CD14-positive monocyte (primary cell): ENCODE results near the gene ANO9. TPM values are rescaled to one million over a fixed set of nuclear protein-coding genes. Genes with fewer than 3 reads are reported as not detected.
A peak's percentile ranks its signal among the peaks of the same experiment; 100 is the strongest.

ENCODE experiments used
- DNase-seq, 3 donors: peaks; one replicate each; pipeline ENCODE4 v3.0.0-alpha.2; 2011 to 2022
- H2AFZ ChIP-seq: 2 replicates; pipeline ENCODE4 v1.6.0; 2012; ENCODE audit warnings: mild to moderate bottlenecking, low read depth, low read length, inconsistent platforms; ENCODE audit not compliant: insufficient read depth, poor library complexity, severe bottlenecking
- H3K27ac ChIP-seq, 2 donors: 1 replicate in 1 of 2; 2 replicates in 1 of 2; pipeline ENCODE4 v1.5.1; 2012 to 2013; ENCODE audit warnings: low read length in 2 of 2, control low read depth in 1 of 2, inconsistent platforms in 1 of 2, low read depth in 1 of 2, mild to moderate bottlenecking in 1 of 2
- H3K27me3 ChIP-seq, 2 donors: one replicate each; pipeline versions ENCODE4 v1.6.0 to v1.6.1; 2011 to 2013; ENCODE audit warnings: low read length in 2 of 2; ENCODE audit not compliant: control insufficient read depth in 2 of 2, insufficient read depth in 2 of 2
- H3K36me3 ChIP-seq, 2 donors: replicated peaks in 1 of 2; 1 replicate in 1 of 2; 2 replicates in 1 of 2; pipeline versions ENCODE4 v1.5.1 to v1.6.1; 2012 to 2013; ENCODE audit warnings: low read length in 2 of 2, control low read depth in 1 of 2, inconsistent platforms in 1 of 2, mild to moderate bottlenecking in 1 of 2; ENCODE audit not compliant: insufficient read depth in 2 of 2, control insufficient read depth in 1 of 2
- H3K4me1 ChIP-seq, 2 donors: 1 replicate in 1 of 2; 2 replicates in 1 of 2; pipeline versions ENCODE4 v1.5.1 to v1.6.1; 2012 to 2013; ENCODE audit warnings: low read length in 2 of 2, control low read depth in 1 of 2, inconsistent platforms in 1 of 2, mild to moderate bottlenecking in 1 of 2, moderate library complexity in 1 of 2; ENCODE audit not compliant: insufficient read depth in 2 of 2, control insufficient read depth in 1 of 2
- H3K4me2 ChIP-seq: replicated peaks from 2 replicates; pipeline ENCODE3; 2012; ENCODE audit warnings: low read length, moderate library complexity, mild to moderate bottlenecking; ENCODE audit not compliant: poor library complexity, severe bottlenecking; ENCODE audit errors: extremely low read depth
- H3K4me3 ChIP-seq, 3 experiments: fragments of 200-600 bp in 1 of 3; sonication (generic) in 1 of 3; replicated peaks in 1 of 3; 1 replicate in 2 of 3; 2 replicates in 1 of 3; pipeline ENCODE4 v1.5.1; 2011 to 2013; ENCODE audit warnings: low read length in 3 of 3, mild to moderate bottlenecking in 3 of 3, control low read depth in 2 of 3, low read depth in 2 of 3, inconsistent platforms in 1 of 3, moderate library complexity in 1 of 3
- H3K79me2 ChIP-seq: 2 replicates; pipeline ENCODE4 v1.6.0; 2012; ENCODE audit warnings: mild to moderate bottlenecking, control low read depth, inconsistent platforms, low read length, moderate library complexity; ENCODE audit not compliant: insufficient read depth
- H3K9ac ChIP-seq: 2 replicates; pipeline ENCODE4 v1.6.0; 2017; ENCODE audit warnings: low read length, mild to moderate bottlenecking; ENCODE audit not compliant: insufficient read depth, poor library complexity, severe bottlenecking
- H3K9me3 ChIP-seq, 2 donors: replicated peaks in 1 of 2; 1 replicate in 1 of 2; 2 replicates in 1 of 2; pipeline versions ENCODE4 v1.5.1 to v1.6.1; 2012 to 2013; ENCODE audit warnings: low read length in 2 of 2, control low read depth in 1 of 2; ENCODE audit not compliant: control insufficient read depth in 1 of 2, insufficient read depth in 1 of 2
- H4K20me1 ChIP-seq: 2 replicates; pipeline ENCODE4 v1.6.0; 2012; ENCODE audit warnings: mild to moderate bottlenecking, low read length, control low read depth, moderate library complexity; ENCODE audit not compliant: insufficient read depth
- H3K27ac Mint-ChIP-seq, 7 donors: one replicate each; pipeline ENCODE4 v1.8.0; 2020; ENCODE audit warnings: mild to moderate bottlenecking in 7 of 7, mixed read lengths in 7 of 7, moderate library complexity in 6 of 7, inconsistent platforms in 2 of 7
- H3K27me3 Mint-ChIP-seq, 3 donors: one replicate each; pipeline ENCODE4 v1.8.0; 2021 to 2022; ENCODE audit warnings: low read depth in 3 of 3, mild to moderate bottlenecking in 3 of 3, mixed read lengths in 3 of 3, moderate library complexity in 3 of 3, inconsistent platforms in 1 of 3
- H3K36me3 Mint-ChIP-seq, 2 donors: one replicate each; pipeline ENCODE4 v1.8.0; 2020; ENCODE audit warnings: mixed read lengths in 2 of 2, inconsistent platforms in 1 of 2, mild to moderate bottlenecking in 1 of 2
- H3K4me1 Mint-ChIP-seq: one replicate; pipeline ENCODE4 v1.8.0; 2020; ENCODE audit warnings: mild to moderate bottlenecking, mixed read lengths
- H3K4me3 Mint-ChIP-seq, 2 donors: one replicate each; pipeline ENCODE4 v1.8.0; 2020; ENCODE audit warnings: mild to moderate bottlenecking in 2 of 2, mixed read lengths in 2 of 2, moderate library complexity in 1 of 2
- H3K9me3 Mint-ChIP-seq, 7 donors: one replicate each; pipeline ENCODE4 v1.8.0; 2020 to 2022; ENCODE audit warnings: mixed read lengths in 7 of 7, mild to moderate bottlenecking in 6 of 7, moderate library complexity in 6 of 7, inconsistent platforms in 2 of 7
- CTCF ChIP-seq: fragments of 200-600 bp; IDR thresholded peaks from one replicate; pipeline ENCODE4 v1.8.0; 2022; ENCODE audit warnings: antibody characterized with exemption, mild to moderate bottlenecking
- WGBS: methylation state at CpG from one replicate; pipeline ENCODE4 v1.1.5; 2013; ENCODE audit warnings: missing lambda C conversion rate; ENCODE audit not compliant: insufficient coverage; 5-methylcytosine and 5-hydroxymethylcytosine counted together
- intact Hi-C, 2 donors: fragments of 100-400 bp; cut with micrococcal nuclease; formaldehyde crosslinking; loops; one replicate each; pipeline versions ENCODE4 v1.15.0 to v1.15.1; 2023
- polyA plus RNA-seq, 3 donors: library from polyadenylated mRNA; depleted of rRNA in 1 of 3; unstranded in 2 of 3; stranded (reverse) in 1 of 3; fragments of 300-500 nt in 2 of 3; fragments of >200 nt in 1 of 3; fragmentation: Illumina TruSeq in 2 of 3; gene quantifications; 1 replicate in 2 of 3; 2 replicates in 1 of 3; pipeline ENCODE4 v1.2.3, GENCODE V29; 2012 to 2021

ANO9 gene
- polyA plus RNA-seq, 3 donors, result 0.18 to 0.24 TPM; not detected in 1

- intact Hi-C loops, result no loop called here
- WGBS, result 78% methylated on average over 2 of the region's 9 CpGs
- Histone ChIP-seq H3K4me1 (peaks cover 10 to 14% of the 10 kb centered on the region in 2 donors), H2AFZ (no peak overlapping the region), H3K4me3 (no peak overlapping the region), H3K9ac (no peak overlapping the region), H3K9me3 (no peaks in the 10 kb centered on the region), H3K36me3 (peaks cover 5 to 11% of the 10 kb centered on the region in 2 donors), H3K4me2 (no peak overlapping the region), H4K20me1 (no peaks in the 10 kb centered on the region), H3K27me3 (no peaks in the 10 kb centered on the region), H3K27ac (peak overlapping the region in 1 of 2 donors; percentile 27), H3K79me2 (no peaks in the 10 kb centered on the region)
- Mint-ChIP-seq H3K4me3 (no peak overlapping the region), H3K4me1 (peaks cover 15% of the 10 kb centered on the region), H3K27ac (peak overlapping the region in 4 of 7 donors; percentile 44 to 77 (median 61)), H3K9me3 (peaks cover 0 to 4% (median 0%) of the 10 kb centered on the region in 7 donors), H3K27me3 (no peaks in the 10 kb centered on the region), H3K36me3 (peaks cover 13 to 23% of the 10 kb centered on the region in 2 donors)
- DNase-seq, result peak; percentile 32 to 44 (median 41)
- TF ChIP-seq CTCF, result no peak
Observed at GRCh38 chr11:465896-466530, 24.2 kb upstream of the ANO9 start.

GRCh38 chr11:464316-464715 lies 22.5 kb upstream of the ANO9 start:
- Histone ChIP-seq H3K27ac (no peak overlapping the region), H3K79me2 (no peaks in the 10 kb centered on the region), H3K4me2 (no peak overlapping the region), H3K27me3 (no peaks in the 10 kb centered on the region), H3K36me3 (peaks cover 14 to 22% of the 10 kb centered on the region in 2 donors), H3K9me3 (no peaks in the 10 kb centered on the region), H4K20me1 (no peaks in the 10 kb centered on the region), H2AFZ (no peak overlapping the region), H3K4me1 (peaks cover 10 to 14% of the 10 kb centered on the region in 2 donors), H3K9ac (no peak overlapping the region), H3K4me3 (no peak overlapping the region)
- Mint-ChIP-seq H3K9me3 (peaks cover 0 to 4% (median 0%) of the 10 kb centered on the region in 7 donors), H3K27me3 (no peaks in the 10 kb centered on the region), H3K36me3 (peaks cover 22 to 32% of the 10 kb centered on the region in 2 donors), H3K27ac (no peak overlapping the region), H3K4me3 (no peak overlapping the region), H3K4me1 (peaks cover 12% of the 10 kb centered on the region)
- WGBS, result 98% methylated on average over 12 of the region's 24 CpGs
- intact Hi-C loops, result no loop called here
- no peak for TF ChIP-seq CTCF
- DNase-seq, result no peak
